ENCODE results near the gene TRAF1.
A peak's percentile ranks its signal among the peaks of the same experiment; 100 is the strongest.

Gene TRAF1

DNA sequence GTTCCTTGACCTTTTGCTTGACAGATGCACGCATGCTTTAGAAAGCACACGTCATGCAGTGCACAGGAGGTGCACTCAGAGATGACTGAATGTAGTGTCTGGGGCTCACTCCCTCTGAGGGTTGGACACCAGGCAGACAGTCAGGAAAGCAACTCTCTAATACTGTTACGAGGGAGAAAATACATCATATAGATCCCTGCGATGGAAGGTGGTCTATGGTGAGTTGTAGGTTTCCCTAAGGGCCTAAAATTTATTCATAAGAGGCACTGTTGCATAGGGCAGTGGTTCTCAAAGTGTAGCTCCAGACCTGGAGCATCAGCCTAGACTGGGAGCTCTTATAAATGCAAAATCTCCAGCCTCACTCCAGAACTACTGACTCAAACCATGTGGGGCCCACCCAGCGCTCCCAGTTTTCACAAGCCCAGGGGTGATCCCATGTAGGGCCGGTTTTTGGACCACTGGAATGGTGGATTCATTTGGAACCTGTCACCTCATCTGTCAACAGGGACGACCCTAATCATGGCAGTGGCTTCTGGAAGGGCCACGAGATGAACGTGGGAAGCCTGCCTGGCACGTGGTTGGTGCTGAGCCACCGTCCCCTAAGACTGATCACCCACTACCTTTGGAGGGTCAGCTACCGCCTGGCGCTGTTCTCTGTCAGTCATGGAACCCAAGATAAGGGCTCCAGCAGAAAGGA is 32.8 kb downstream of the TRAF1 start:
- H3K27ac ChIP-seq: peak overlapping the region; percentile 33
- TF ChIP-seq, protein P1, sequence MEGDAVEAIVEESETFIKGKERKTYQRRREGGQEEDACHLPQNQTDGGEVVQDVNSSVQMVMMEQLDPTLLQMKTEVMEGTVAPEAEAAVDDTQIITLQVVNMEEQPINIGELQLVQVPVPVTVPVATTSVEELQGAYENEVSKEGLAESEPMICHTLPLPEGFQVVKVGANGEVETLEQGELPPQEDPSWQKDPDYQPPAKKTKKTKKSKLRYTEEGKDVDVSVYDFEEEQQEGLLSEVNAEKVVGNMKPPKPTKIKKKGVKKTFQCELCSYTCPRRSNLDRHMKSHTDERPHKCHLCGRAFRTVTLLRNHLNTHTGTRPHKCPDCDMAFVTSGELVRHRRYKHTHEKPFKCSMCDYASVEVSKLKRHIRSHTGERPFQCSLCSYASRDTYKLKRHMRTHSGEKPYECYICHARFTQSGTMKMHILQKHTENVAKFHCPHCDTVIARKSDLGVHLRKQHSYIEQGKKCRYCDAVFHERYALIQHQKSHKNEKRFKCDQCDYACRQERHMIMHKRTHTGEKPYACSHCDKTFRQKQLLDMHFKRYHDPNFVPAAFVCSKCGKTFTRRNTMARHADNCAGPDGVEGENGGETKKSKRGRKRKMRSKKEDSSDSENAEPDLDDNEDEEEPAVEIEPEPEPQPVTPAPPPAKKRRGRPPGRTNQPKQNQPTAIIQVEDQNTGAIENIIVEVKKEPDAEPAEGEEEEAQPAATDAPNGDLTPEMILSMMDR (conservative IDR thresholded peaks at IDR 0.05): no peak

DNA sequence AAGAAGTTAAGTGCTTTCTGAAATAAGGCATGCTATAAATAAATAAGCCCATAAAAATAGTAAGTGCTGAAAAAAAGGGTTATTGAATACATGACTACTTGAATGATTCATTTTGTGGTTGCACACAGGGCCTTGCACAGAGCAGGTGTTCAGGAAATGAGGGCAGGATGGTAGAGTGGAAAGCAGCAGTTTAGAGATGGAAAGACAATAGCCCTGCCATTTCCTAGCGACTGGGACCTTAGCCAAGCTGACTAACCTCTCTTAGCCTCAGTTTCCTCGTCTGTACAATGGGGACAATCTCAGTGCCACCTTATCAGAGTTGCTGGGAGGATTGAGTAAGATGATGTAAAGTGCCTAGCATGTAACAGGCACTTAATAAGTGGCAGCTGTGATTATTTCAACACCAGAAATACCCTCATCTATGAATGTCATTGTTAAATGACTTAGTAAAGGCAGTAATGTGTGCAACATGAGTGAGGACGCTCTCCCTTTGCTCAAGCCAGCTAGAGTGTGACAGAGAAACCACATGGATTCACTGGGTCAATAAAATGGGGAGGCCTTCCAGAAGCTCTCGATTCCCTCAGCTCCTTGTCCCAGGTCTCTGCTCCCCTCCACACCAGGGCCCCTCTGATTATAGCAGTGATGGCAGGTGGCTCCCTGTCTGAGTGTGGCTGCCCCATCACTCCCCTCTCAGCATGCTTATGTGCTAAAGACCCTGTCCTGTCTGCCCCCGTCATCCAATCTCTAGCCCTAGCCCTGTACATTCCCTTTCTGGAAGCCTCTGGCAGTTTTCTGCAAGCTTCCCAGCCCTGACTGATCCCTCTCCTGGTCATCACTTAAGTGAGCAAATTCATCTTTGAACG is 33.6 kb downstream of the TRAF1 start:
- H3K27ac ChIP-seq: peak overlapping the region; percentile 33
- TF ChIP-seq, protein P1 (conservative IDR thresholded peaks at IDR 0.05): no peak

DNA sequence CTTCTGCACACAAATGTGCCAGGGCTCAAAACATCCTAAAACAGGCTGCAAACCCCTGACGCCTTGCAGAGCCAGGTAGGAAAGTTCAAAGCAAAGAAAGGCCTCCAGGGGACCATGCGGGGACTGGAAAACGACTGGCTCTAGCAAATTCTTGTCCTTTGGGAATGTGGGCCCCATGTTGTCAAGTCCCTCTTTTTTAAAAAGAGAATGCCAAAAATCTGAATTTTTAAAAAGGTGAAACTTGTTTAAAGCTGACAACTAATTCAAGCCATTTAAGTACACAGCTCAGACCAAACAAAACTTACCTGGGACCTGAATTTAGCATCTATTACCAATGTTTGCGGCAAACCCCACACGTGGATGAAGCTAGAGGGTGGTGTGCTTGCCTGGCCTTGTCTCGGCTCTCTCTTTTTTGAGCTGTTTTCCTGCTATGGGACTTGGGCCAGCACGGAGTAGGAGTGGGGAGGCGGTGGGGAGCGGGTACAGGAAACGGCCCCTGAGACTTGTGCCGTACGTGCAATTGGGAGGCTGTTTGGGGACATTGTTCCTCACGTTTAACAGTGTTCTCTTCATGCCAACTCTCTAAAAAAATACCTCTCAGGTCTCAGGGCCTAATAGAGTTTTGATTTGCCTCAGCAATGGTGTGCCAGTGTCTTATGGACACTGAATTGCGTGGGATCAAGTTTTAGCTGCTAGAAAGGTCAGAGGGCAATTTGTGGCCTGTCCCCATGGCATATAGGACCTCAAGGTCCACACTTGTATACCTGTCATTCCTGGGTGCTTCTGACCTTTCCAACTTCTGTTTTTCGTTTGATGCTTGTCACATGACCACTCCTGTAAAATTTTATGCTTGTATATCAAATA is 34.5 kb downstream of the TRAF1 start:
- TF ChIP-seq, protein P1 (conservative IDR thresholded peaks at IDR 0.05): no peak
- H3K27ac ChIP-seq: peak overlapping the region; percentile 33

DNA sequence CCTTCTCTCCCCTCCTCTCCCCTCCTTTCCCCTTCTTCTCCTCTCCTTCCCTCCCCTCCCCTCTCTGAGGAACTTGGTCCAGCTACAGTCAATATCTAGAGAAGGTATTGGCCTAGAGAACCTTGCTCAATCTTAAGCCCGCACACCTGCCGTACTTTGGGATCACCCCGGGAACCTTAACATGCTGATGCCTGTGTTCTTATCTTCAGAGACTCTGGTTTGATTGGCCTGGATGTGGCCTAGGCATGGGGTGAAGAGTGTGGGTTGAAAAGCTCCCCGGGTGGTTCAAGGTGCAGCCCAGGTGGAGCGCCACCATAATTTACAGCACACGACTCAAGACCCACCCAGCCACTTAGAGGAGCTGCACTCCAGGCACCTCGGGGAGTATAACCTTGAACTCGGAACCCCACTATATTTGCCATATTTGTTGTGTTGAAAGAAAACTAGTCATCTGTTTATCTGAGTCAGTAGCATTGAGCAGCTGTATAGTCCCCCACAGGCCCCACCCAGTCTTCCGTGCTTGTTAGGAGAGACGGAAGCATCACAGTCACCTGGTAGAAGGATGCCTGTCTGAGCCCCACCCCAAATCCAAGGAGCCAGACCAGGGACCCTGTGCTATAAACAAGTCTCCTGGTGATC is 35.2 kb downstream of the TRAF1 start:
- peak overlapping the region; percentile 52 for H3K27ac ChIP-seq
- TF ChIP-seq, protein P1 (conservative IDR thresholded peaks at IDR 0.05): no peak

DNA sequence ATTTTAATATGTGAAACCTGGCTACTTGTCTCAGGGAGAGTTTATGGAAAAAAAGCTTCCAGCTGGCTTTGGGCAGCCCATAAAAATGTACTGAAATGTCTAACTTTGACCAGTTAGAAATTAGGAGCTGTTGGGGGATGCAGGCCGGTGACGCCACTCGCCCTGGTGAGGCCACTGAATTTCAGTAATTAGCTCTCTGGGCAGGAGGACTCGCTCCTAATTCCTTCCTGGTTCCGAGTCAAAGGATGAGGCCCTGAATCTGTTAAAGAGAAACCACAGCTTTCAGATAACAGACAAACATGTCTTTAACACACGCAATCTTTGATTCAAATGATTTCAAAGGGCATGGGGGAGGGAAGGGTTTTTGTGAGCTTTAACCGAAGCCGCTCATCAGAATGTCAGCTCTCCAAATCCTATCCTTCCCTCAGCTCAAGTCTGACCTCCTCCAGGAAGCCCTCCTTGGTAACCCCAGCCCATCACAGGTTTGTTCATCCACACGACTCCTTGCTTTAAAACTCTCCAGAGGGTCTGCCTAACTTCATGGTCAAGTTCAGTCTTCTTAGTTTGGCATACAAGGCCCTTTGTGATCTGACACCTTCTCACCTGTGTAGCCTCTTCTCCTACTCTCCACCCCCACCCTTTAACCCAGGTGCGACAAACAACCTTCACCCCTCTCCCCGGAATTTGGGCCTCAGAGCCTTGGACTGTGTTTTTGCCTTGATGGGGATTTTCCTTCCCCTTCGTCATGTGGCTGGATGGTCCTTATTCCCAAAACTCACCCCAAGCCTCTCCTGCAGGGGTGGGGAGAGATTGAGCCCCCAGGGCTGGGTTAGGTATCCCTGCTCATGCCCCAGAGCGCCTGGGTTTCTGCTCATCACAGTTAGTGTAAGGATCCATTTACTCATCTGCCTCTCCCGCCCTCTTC is 36.0 kb downstream of the TRAF1 start:
- peak overlapping the region; percentile 52 for H3K27ac ChIP-seq

More for the DNA sequence above, 36.0 kb downstream of the TRAF1 start:
- TF ChIP-seq, protein P1 (conservative IDR thresholded peaks at IDR 0.05): no peak

Data from VCaP (cell line).